GM19239 (cell line): Measurements from ENCODE around the gene CTCF.

Experiments used
- DNase-seq: peaks from one replicate; pipeline ENCODE4 v3.0.0; 2011; ENCODE audit warnings: low spot score; ENCODE audit not compliant: insufficient read length
- FAIRE-seq: peaks from 2 replicates; lab custom pipeline; 2011; peaks lifted over from hg19 to GRCh38; lab: Jason Lieb, UNC

CTCF gene

DNA sequence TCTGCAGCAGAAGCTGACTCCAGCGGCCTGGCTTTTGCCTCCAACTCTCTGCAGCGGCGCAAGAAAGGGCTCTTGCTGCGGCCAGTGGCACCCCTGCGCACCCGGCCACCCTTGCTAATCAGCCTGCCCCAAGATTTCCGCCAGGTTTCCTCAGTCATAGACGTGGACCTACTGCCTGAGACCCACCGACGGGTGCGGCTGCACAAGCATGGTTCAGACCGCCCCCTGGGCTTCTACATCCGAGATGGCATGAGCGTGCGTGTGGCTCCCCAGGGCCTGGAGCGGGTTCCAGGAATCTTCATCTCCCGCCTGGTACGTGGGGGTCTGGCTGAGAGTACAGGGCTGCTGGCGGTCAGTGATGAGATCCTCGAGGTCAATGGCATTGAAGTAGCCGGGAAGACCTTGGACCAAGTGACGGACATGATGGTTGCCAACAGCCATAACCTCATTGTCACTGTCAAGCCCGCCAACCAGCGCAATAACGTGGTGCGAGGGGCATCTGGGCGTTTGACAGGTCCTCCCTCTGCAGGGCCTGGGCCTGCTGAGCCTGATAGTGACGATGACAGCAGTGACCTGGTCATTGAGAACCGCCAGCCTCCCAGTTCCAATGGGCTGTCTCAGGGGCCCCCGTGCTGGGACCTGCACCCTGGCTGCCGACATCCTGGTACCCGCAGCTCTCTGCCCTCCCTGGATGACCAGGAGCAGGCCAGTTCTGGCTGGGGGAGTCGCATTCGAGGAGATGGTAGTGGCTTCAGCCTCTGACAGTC is 99.7 kb downstream of the CTCF start:
- FAIRE-seq = no peak
- no peak for DNase-seq

DNA sequence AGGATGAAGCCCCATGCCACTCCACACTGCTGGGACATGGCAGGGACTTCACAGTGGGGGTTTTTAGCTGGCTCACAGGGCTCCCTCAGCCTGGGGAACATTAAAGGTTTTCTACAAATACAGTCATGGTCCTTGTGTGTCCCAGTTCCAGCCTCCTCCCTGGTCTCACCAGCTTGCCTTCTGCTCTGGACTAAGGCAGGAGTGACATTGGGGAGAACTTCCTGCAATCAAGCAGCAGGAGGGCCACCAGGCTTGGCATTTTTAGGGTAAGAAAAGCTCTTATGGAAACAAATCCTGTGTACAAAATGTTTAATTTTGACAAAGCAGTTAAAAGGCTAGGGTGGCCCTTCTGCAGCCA is 100.3 kb downstream of the CTCF start:
- FAIRE-seq (no peak), DNase-seq (no peak)

DNA sequence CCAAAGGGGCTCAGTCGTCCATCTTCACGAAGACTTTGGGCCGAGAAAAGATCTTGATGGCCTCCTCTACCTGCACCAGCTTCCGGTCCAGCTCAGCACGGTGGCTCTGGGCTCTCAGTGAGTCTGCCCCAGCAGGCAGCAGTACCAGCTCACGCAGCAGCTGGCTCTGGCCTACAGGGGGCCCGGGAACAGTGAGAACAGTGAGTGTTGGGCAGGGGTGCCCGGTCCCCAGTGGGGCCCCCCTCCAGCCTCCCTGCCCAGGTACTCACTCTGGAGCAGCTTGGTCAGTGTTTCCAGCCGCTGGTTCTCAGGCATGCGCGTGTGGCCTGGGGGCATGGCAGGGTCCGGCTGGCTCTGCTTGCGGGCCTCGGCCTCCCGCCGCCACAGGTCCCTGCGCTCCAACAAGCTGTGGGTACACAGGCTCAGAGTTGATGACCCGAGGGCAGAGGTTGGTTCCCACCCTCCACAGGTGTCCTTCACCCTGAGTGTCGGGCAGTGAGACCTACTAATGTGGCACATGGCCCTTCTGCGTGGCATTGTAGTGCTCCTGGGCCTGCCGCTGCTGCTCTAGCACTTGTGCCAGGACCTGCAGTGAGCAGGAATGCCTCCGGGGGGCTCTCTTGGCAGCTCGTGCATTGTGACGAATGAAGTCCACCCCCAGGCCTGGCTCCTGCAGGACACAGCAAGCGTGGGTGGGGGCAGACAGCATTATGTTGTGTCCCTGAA is 101.0 kb downstream of the CTCF start:
- DNase-seq = no peak
- no peak for FAIRE-seq

DNA sequence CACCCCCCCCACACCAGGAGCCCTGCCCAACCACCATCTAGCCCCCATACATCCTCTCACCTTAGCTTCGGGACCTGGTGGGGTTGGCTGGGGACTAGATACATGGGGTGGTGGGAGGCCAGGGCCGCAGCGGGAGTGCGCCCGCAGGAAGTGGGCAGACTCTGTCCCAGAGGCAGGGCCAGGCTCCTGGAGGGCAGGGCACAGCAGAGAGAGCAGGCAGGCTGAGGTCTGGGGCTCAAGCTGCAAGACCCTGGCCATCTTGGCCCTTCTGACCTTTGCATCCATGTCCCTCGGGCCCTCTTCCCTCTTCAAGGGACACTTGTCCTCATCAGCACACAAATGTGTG is 101.5 kb downstream of the CTCF start:
- no peak for DNase-seq
- no peak for FAIRE-seq

DNA sequence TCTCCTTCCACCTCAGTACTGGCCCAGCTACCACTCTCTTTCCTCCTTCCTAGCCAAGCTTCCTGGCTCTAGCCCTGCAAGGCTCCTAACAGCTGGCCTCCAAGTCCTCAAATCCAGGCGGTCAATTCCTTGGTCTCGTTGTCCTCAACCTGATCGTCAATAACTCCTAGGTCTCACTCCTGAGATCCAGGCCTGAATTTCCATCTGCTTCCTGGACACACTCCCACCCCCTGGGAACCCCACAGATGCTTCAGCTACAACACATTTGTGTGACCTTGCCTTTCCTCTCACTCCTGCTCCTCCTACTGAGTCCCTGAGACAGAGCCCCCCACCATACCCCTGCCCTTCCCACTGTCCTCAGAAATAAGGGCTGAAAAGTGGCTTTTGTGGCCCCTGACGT is 101.9 kb downstream of the CTCF start:
- DNase-seq (no peak), FAIRE-seq (no peak)

DNA sequence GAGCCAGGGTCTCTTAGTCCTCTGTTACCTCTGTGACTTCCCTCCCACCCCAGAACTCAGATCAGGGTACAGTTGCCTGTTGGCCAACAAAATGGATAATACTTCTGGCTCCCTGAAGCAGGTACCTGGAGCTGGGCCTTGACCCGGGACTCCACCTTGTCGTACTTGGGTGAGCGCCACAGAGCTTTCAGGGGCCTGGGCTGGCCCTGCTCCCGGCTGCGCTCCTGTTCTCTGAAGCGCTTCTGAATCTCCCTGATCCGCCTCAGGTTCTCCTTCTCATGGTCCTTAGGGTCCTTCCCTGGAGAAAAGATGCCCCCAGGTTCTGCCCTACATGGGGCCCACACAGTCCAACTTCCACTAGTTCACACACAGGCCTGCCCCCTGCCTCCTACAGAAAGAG is 102.5 kb downstream of the CTCF start:
- DNase-seq (no peak), FAIRE-seq (no peak)

DNA sequence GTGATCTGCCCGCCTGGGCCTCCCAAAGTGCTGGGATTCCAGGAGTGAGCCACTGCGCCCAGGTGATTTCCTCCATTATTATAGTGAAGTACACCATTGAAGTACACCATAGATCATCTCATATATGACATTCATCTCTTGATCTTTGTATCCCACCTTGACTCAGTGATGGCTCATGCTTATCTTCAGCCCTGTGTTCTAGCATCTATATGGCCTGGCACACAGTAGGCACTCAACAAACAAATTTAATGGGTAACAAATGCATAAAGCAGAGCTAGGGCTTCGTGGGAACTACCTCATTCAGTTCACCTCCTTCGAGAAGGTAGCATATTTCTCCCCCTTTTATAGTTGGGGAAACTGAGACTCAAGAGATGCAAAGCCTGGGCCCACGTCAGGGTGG is 103.3 kb downstream of the CTCF start:
- FAIRE-seq = peak; percentile 23
- DNase-seq = no peak

DNA sequence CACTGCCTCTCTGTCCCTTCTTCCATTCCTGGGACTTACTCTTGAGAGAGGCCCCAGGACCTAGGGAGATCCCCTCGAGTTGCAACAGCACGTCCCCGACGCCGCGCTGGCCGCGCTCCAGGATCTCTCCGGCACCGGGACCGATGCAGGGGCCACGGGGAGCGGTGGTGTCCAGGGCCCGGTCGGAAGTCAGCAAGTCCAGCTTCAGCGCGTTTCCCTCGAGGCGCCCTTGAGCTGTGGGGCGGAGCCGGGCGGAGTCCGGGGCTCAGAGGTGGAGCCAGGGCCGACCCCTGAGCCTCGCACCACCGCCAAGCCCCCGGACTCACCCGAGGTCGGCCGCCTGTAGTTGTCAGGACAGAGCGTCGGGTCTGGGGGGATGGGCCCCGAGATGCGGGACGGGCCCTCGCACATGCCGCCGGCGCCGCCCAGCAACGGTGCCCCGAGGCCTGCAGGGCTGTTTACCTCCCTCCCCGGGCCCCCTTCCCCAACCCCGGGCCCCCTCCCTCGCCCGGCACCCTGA is 103.8 kb downstream of the CTCF start:
- DNase-seq (no peak), FAIRE-seq (peak; percentile 18)

DNA sequence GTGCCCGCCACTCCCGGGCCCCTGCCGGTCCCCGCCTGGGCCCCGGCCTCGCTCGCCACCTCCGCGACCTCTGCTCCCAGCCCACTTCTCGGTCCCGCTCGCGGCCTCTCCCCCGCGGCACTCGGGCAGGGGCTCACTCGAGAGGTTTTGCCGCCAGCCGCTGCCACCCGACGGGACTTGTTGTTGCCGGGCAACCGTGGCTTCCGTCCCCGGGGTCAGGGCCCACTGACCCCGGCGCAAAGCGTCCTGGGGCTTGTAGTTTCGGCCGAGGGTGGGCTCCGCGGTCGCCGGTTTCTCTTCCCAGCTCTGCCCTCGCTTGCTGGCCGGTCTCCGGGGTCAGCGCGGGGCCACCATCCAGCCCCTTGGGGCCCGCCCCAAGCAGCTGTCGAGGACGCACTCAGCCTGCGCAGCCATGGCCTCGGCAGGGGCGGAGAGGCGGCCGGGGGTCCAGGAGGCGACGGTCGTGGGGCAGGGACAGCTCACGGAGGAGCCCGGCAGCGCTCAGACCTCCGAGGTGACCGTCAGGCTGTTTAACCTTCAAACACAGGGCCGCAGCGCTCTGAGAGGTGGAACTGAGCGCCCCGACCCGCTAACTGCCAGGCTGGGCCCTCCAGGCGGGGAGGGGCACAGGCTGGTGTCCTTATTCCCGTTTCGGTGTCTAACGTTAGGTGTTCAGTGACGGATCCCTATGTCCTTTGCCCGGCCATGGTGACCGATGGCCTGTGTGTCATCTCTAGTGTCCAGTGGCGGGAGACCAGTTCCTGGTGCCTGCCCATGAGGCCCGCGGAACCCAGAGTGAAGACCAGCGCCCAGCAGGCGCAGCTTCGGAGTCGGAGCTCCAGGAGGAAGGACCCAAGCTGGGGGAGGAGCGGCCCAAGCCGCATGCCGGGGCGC is 104.5 kb downstream of the CTCF start, which contains the start of the genes C16orf86 and ENKD1:
Gene C16orf86 (plus strand): TSS at position 256 of the 894 bp plus-strand sequence. CDS start 157 bp downstream, at position 413.
Gene ENKD1 (minus strand): TSS at position 192 of the 894 bp plus-strand sequence. CDS start 308 bp downstream, outside the sequence.
- peak; percentile 70 for FAIRE-seq
- peak; percentile 93 for DNase-seq

DNA sequence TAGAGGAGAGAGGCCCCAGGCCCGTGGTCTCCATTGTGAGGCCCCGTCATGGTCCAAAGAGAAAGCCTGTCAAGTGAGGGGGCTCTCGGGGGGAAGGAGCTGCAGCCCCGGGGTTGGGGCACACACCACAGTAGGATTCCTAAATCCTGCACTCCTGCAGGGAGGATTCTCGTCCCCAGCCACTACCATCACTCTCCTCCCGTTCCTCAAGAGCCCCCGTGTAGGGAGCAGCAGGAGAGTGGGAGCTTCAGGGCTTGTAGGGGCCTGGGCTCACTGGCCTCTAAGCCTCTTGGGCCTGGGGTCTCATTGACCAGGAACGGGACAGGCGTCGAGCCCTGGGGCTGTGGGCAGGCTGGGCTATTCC is 105.1 kb downstream of the CTCF start:
- FAIRE-seq (no peak), DNase-seq (no peak)

DNA sequence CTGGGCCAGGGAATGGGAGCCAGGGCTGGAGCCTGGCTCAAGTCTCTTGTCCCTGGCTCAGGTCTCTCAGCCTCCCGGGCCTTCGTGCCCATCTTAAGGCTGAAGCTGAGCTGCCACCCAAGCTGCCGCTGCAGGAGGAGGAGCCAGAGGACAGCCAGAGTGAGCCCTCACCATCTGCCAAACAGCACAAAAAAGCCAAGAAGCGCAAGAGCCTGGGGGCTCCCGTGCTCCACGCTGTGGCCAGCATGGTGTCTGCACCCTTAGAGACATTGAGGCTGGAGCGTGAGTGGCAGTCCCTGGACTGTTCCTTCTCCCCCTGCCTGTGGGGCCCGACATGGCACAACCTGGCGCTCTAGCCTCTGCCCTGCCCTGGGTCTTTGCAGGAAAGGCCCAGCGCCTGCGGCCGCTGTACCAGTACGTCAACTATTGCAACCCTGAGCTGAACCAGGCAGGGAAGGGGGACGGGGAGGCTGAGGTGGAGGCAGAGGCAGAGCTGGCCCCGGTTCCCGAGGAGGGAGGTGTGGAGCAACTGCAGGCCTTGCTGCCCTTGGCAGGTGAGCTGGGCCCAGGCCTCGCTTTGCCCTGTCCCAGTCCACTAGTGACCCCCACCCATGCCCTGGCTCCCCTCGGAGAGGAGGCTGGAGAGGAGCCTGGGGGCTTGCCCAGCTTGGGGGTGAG is 105.6 kb downstream of the CTCF start:
- DNase-seq (peak; percentile 95), FAIRE-seq (peak; percentile 93)

DNA sequence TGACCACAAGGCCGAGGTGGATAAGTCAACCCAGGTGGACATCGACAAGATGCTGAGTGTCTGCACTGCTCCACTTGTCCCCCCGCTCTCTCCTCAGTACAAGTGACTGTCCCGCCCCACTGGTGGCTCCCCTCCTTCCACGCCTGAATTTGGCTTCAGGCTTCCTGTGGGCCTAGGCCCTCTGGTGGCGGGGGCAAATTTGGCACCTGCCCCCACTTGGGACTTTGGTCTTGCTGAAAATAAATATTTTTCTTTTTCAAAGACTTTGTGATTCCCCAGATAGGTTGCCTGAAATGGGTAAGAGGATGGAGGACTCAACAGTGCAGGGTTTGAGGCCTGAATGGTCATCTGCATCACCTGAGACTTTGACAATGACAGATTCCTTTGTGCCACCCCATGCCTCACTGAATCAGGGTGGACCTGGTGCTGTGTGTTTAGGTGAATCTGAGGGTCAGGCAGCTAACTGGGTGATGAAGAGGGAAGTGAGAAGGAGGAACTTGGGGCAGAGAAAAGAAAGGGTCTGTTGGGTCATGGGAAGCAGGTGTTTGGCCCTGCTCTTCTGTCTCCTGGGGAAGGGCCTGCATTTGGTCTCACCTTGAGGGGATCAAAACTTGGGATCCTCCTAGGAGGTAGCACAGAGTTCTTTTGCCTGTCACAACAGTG is 106.3 kb downstream of the CTCF start:
- DNase-seq (no peak), FAIRE-seq (no peak)

DNA sequence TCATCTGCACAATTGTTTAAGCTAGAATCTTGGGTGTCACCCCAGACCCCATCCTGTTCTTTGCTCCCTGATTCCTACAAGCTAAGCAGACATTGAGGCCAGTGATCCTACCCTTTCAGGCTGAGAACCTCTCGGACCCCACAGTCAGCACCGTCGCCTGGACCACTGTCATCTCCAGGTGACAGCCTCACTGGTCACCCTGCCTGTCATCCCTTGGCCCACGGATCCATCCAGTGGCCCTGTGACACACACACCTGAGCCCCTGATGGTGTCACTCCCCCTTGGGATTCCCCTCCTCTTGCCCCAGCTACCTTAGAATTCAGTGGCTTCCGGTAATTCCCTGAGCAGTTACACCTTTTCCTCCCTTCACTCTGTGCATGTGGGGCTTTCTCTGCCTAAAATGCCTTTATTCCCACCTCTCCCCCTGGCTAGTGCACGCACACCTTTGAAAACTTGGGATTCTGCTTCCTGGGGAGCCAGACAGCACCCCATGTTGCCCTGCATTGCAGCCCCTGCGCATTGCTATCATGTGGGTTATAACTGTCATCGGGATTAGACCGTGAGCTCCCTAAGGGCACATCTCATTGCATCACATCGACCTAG is 107.3 kb downstream of the CTCF start:
- no peak for FAIRE-seq
- no peak for DNase-seq

DNA sequence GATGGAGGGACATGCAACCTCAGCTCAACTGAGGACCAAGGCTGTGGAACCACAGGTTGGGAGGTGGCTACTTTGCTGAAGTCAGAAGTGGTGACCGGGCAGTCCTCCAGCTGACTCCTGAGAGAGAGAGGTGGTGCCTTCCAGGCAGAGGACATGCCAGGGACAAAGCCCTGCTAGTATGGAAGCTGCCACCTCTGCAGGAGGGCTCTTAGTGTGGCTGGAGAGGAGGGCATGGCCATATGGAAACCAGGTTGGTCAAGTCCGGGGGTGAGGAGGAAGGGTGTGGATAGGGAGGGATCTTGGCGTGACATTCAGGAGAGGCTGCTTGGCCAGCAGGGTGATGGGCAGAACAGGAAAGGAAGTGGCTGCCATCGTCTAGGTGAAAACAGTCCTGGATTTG is 110.0 kb downstream of the CTCF start:
- DNase-seq (no peak), FAIRE-seq (no peak)

DNA sequence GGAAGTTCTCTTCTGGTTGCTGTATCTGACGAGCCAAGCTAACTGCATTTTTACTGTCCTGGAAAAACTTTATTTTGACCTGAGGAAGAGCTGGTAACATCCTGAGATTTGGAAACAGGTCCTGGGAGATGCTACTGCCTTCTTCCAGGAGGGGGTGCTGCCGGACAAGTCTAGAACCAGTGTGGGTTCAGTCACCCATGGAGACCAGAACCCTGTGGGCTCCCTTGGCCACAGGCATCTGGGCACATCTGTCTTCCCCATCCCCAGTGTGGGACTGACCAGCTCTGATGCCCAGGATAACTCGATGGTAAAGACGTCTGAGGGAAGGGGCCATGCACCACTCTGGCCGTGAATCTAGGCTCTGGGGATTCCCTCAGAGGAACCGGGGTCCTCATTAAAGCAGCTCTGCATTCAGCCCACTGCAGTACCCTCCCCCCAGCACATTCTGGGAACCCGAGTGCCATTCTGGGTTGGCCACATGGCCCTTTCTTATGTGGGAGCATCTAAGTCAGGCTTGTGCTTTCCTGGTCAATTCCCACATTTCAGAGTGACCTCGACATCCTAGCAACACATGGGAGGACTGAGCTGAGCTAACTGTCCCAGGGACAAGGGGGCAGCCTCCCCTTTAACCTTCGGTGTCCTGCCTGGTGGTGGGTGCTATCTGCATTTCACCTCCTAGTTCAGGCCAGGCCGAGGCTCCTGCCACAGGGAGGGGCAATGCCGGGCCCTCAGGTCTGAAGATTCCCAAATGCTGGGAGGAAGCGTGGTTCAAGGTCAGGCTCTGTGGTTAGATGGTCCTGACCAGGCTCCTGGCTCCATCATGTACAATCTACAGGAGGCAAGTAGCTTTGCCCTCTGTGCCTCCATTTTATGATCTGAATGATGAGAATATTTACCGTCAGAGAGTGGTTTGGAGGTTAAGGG is 110.7 kb downstream of the CTCF start:
- DNase-seq (no peak), FAIRE-seq (peak; percentile 83)

DNA sequence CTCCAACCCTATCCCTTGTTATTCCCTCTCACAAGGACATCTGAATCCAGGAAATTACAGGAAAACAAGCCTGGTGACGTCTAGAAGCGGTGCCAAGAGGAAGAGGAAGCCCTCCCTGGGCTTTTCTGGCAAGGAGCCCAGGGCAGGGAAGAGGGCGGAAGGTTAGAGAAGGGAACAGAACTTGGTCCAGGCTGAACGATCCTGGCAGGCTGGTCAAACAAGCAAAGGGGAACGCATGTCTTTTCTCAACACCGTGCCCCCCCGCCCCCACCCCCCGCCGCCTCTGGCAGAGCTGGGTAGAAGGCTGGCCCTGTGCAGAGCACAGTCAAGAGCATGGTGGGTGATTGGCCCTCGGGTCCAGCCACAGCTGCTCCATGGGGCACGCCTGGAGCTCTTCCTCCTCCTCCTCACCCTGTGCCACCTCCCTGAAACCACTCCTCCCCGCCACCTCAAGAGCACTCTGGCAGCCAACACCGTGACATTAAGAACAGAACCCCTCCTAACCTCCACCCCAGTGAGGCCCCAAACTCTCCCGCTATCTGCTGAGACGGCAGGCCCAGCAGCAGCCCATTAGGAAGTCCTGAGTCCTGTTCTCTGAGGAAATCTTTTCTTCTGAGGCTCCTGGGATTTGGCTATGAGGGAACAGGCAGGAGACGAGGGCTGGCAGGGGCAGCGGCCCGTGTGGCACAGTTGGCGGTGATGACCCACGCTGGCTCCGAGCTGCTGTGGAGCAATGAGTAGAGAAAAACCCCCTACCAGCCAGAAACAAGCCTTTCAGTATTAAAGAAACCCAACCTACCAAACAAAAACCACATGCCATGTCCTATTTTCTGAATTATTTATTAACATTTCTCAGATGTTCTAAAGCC is 111.6 kb downstream of the CTCF start:
- no peak for DNase-seq
- no peak for FAIRE-seq
